Ectodermal cell (in vitro differentiated cells): ENCODE results near the gene PHF14.
A peak's percentile ranks its signal among the peaks of the same experiment; 100 is the strongest.
"Not testable (repeated sequence)": the region's sequence is repeated elsewhere in the genome, so short reads cannot be mapped to it uniquely, and the experiment has no call there.

ENCODE experiments used
- H3K27ac ChIP-seq: 2 replicates; pipeline ENCODE4 v1.7.0; 2013; ENCODE audit warnings: mild to moderate bottlenecking, low read depth, low read length; ENCODE audit not compliant: insufficient read depth, poor library complexity, severe bottlenecking
- H3K27me3 ChIP-seq: 2 replicates; pipeline ENCODE4 v1.7.0; 2013; ENCODE audit warnings: mild to moderate bottlenecking, low read length; ENCODE audit not compliant: insufficient read depth, control insufficient read depth, poor library complexity, severe bottlenecking
- H3K36me3 ChIP-seq: one replicate; pipeline ENCODE4 v1.7.0; 2013; ENCODE audit warnings: low read length; ENCODE audit not compliant: control insufficient read depth, insufficient read depth
- H3K4me1 ChIP-seq: one replicate; pipeline ENCODE4 v1.7.0; 2013; ENCODE audit warnings: low read length; ENCODE audit not compliant: control insufficient read depth, insufficient read depth
- H3K4me3 ChIP-seq: 2 replicates; pipeline ENCODE4 v1.7.0; 2013; ENCODE audit warnings: low read depth, low read length, control low read depth; ENCODE audit not compliant: insufficient read depth
- H3K9me3 ChIP-seq: 2 replicates; pipeline ENCODE4 v1.7.0; 2013; ENCODE audit warnings: mild to moderate bottlenecking, low read length, moderate library complexity; ENCODE audit not compliant: control insufficient read depth
- WGBS, 2 experiments: methylation state at CpG; one replicate each; pipeline ENCODE4 v1.1.7; 2013; ENCODE audit warnings: missing lambda C conversion rate in 2 of 2; 5-methylcytosine and 5-hydroxymethylcytosine counted together

The PHF14 gene

GRCh38 chr7:10940704-10941355 is 32.8 kb upstream of the PHF14 start:
- Histone ChIP-seq H3K27me3 (no peaks in the 10 kb centered on the region), H3K9me3 (no peaks in the 10 kb centered on the region), H3K4me1 (peaks cover 4% of the 10 kb centered on the region), H3K27ac (peak overlapping the region; percentile 100), H3K4me3 (peak overlapping the region; percentile 99), H3K36me3 (peaks cover 14% of the 10 kb centered on the region)
- WGBS, 2 experiments, result 40 to 46% methylated on average over 13 to 16 of the region's 18 CpGs

DNA sequence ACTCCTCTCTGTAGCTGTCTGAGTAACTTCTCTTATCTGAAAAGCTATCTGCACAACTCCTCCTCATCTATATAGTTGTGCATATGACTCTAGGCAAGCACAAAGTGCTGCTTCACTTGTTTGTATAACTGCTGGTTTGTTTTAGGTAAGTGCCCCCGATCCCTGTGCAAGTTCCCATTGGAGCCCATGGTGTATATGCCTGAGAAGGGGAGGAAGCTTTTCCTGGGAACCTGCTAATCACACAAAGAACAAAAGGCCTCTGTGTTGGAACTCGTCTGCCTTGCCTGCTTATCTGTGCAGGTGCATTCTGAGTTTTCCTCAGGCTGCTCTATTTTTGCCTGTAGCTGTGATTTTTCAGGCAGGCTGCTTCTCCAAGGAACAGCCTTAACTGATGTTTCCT is 23.2 kb upstream of the PHF14 start:
- no peaks in the 10 kb centered on the region for H3K36me3 ChIP-seq
- no peaks in the 10 kb centered on the region for H3K4me1 ChIP-seq
- H3K27ac ChIP-seq, result no peak overlapping the region
- no peaks in the 10 kb centered on the region for H3K27me3 ChIP-seq
- no peak overlapping the region for H3K4me3 ChIP-seq
- WGBS, 2 experiments, result 83 to 93% methylated on average over 2 of the region's 2 CpGs
- H3K9me3 ChIP-seq, result no peaks in the 10 kb centered on the region

DNA sequence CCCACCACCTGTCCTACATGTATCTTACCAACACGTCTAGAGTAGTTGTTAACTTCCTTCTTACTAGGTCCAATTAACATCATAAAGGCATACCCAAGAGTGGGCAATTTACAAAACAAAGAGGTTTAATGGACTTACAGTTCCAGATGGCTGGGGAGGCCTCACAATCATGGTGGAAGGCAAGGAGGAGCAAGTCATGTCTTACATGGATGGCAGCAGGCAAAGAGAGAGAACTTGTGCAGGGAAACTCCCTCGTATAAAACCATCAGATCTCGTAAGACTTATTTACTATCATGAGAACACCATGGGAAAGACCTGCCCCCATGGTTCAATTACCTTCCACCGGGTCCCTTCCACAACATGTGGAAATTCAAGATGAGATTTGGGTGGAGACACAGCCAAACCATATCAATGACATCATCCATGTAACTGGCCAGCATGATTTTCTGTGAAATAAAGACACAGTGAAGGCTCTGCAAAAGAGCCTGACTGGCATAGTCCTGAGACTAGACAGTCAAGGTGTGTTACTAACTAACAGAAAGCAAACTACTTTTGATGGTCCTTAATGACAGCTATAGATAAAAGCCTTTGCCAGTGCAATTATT is 22.6 kb upstream of the PHF14 start:
- H3K9me3 ChIP-seq, H3K27ac ChIP-seq, H3K4me3 ChIP-seq, H3K4me1 ChIP-seq, H3K27me3 ChIP-seq, H3K36me3 ChIP-seq: not testable (repeated sequence)
- WGBS, 2 experiments, result 91 to 96% methylated on average over 4 of the region's 4 CpGs

- no peaks in the 10 kb centered on the region for H3K4me1 ChIP-seq
Observed at GRCh38 chr7:10952588-10952987, 21.1 kb upstream of the PHF14 start.

DNA sequence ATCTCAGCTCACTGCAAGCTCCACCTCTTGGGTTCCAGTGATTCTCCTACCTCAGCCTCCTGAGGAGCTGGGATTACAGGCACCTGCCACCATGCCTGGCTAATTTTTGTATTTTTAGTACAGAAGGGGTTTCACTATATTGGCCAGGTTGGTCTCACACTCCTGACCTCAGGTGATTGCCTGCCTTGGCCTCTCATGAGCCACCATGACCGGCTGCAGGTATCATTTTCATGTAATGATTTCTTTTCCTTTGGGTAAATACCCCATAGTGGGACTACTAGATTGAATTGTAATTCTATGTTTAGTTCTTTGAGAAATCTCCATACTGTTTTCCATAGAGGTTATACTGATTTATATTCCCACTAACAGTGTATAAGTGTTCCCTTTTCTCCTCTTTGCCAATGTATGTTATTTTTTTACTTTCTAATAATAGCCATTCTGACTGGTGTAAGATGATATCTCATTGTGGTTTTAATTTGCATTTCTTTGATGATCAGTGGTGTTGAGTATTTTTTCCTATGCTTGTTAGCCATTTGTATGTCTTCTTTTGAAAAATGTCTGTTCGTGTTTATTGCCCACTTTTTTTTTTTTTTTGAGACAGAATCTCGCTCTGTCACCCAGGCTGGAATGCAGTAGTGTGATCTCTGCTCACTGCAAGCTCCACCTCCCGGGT is 20.5 kb upstream of the PHF14 start:
- not testable (repeated sequence) for H3K27ac ChIP-seq, H3K36me3 ChIP-seq, H3K4me1 ChIP-seq, H3K9me3 ChIP-seq, H3K4me3 ChIP-seq, H3K27me3 ChIP-seq
- 93 to 99% methylated on average over 4 of the region's 4 CpGs for WGBS, 2 experiments

More at GRCh38 chr7:10952588-10952987, 21.1 kb upstream of the PHF14 start:
- no peak overlapping the region for H3K27ac ChIP-seq
- no peaks in the 10 kb centered on the region for H3K27me3 ChIP-seq
- no peaks in the 10 kb centered on the region for H3K36me3 ChIP-seq
- no peaks in the 10 kb centered on the region for H3K9me3 ChIP-seq
- H3K4me3 ChIP-seq, result no peak overlapping the region

GRCh38 chr7:10956528-10956927 is 17.1 kb upstream of the PHF14 start:
- Histone ChIP-seq H3K36me3 (no peaks in the 10 kb centered on the region), H3K27me3 (no peaks in the 10 kb centered on the region), H3K4me3 (no peak overlapping the region), H3K9me3 (no peaks in the 10 kb centered on the region), H3K27ac (no peak overlapping the region), H3K4me1 (no peaks in the 10 kb centered on the region)
- WGBS, 2 experiments, result 94 to 95% methylated on average over 4 of the region's 4 CpGs

DNA sequence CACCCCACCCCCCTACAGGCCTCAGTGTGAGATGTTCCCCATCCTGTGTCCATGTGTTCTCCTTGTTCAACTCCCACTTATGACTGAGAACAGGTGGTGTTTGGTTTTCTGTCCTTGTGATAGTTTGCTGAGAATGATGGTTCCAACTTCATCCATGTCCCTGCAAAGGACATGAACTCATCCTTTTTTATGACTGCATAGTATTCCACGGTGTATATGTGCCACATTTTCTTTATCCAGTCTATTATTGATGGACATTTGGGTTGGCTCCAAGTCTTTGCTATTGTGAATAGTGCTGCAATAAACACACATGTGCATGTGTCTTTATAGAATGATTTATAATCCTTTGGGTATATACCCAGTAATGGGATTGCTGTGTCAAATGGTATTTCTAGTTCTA is 13.4 kb upstream of the PHF14 start:
- not testable (repeated sequence) for H3K4me1 ChIP-seq, H3K36me3 ChIP-seq, H3K4me3 ChIP-seq, H3K9me3 ChIP-seq, H3K27ac ChIP-seq, H3K27me3 ChIP-seq
- 100% methylated on average over 1 of the region's 1 CpG; no CpG with 5 or more reads in 1 of the 2 experiments for WGBS, 2 experiments

- H3K27me3 ChIP-seq, H3K9me3 ChIP-seq, H3K36me3 ChIP-seq, H3K27ac ChIP-seq, H3K4me1 ChIP-seq, H3K4me3 ChIP-seq: not testable (repeated sequence)
- 93% methylated on average over 3 to 4 of the region's 4 CpGs for WGBS, 2 experiments
Observed at GRCh38 chr7:10965016-10965415, 8.7 kb upstream of the PHF14 start.

DNA sequence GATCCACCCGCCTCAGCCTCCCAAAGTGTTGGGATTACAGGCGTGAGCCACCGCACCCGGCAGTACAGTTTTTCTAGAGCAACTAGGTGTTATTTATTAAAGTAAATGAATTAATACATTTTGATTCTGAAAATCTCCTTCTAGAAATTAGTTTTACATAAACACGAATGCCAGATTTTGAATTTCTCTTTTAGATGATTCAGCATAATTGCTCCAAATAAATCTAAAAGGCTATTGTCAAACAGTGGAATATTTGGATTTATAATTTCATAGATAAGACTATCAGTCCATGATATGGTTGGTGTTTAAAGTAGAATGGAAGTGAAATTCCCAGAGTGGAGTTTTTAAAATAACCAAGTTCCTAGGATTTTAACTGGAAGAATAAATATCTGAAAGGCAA is 1.5 kb upstream of the PHF14 start:
- Histone ChIP-seq H3K4me1 (no peaks in the 10 kb centered on the region), H3K36me3 (no peaks in the 10 kb centered on the region), H3K4me3 (no peak overlapping the region), H3K27ac (no peak overlapping the region), H3K27me3 (no peaks in the 10 kb centered on the region), H3K9me3 (no peaks in the 10 kb centered on the region)
- WGBS, 2 experiments, result 84% methylated on average over 2 of the region's 5 CpGs; no CpG with 5 or more reads in 1 of the 2 experiments

DNA sequence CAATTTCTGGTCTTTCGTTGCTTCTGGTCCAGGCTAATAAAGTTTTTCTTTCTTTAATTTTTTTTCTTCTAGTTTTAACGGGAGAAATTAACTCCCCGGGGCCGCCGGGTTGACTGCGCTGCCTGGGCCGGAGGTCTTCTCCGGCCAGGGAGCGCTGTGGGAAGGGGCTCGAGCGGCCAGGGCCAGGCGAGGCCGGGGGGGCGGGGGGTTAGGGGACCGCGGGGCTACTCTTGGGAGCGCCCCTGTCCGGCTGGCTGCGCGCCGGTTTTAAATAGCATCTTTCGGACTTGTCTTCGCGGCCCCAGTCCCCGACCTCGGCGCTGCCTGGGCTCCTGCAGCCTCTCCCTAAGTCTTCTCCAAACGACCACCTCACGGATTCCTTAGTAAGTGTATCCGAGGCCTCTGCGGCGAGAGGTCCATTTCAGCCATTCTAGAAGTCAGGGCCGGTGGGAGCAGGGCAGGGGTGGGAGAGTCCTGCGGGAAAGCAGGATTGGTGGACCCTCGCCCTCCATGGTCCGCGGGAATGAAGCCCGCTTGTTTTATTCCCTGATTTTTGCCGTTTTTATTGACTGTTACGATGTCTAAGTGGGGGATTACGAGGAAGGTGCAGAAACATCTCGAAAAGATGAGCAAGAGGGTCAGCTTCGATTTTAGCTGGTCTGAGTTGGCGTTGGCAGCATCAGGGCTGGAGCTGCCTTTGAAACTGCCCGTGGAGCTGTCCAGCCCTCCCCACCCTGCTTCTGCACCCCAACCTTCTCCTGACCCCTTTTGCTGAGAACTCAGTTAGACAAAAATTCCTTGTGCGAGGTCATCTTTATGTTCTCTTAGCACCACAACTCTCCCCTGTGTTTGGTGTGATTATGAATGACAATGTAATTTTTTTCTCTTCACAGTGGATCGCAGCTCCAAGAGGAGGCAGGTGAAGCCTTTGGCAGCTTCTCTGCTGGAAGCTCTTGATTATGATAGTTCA is 555 bp downstream of the PHF14 start:
- WGBS, 2 experiments, result 1% methylated on average over 46 to 47 of the region's 47 CpGs
- Histone ChIP-seq H3K36me3 (no peaks in the 10 kb centered on the region), H3K9me3 (no peaks in the 10 kb centered on the region), H3K27me3 (no peaks in the 10 kb centered on the region), H3K4me1 (no peaks in the 10 kb centered on the region), H3K4me3 (peak overlapping the region; percentile 67), H3K27ac (peak overlapping the region; percentile 85)
